HCT116 (cell line): ENCODE measurements around the gene EGFL7.

Source experiments
- CEBPB ChIP-seq: IDR thresholded peaks from 2 replicates; pipeline ENCODE4 v1.6.1; 2012; ENCODE audit warnings: low read depth
- CTCF ChIP-seq, 3 experiments: fragments of 200-600 bp in 1 of 3; sonication (generic) in 1 of 3; IDR thresholded peaks in 2 of 3; conservative IDR thresholded peaks in 1 of 3; 2 replicates each; pipeline ENCODE4 v1.5.1; 2012 to 2017; ENCODE audit warnings: low read depth in 2 of 3, low read length in 2 of 3, antibody characterized with exemption in 1 of 3, borderline replicate concordance in 1 of 3, control low read depth in 1 of 3, mild to moderate bottlenecking in 1 of 3, mixed read lengths in 1 of 3, mixed run types in 1 of 3, moderate library complexity in 1 of 3; ENCODE audit not compliant: insufficient read depth in 1 of 3
- EGR1 ChIP-seq: IDR thresholded peaks from 2 replicates; pipeline ENCODE4 v1.6.1; 2012; ENCODE audit warnings: low read depth
- EZH2 ChIP-seq: fragments of 200-600 bp; sonication (generic); IDR thresholded peaks from 2 replicates; pipeline ENCODE4 v1.6.1; 2017; ENCODE audit warnings: antibody characterized with exemption, mixed run types
- EZH2phosphoT487 ChIP-seq: fragments of 200-600 bp; IDR thresholded peaks from 2 replicates; pipeline ENCODE4 v1.6.1; 2018; ENCODE audit warnings: antibody characterized with exemption, borderline replicate concordance
- MAX ChIP-seq: IDR thresholded peaks from 2 replicates; pipeline ENCODE4 v1.6.1; 2012
- POLR2A ChIP-seq: IDR thresholded peaks from 2 replicates; pipeline ENCODE4 v1.7.0; 2011; ENCODE audit warnings: borderline replicate concordance; ENCODE audit not compliant: insufficient read depth, insufficient read length; ENCODE audit errors: extremely low read depth
- POLR2AphosphoS5 ChIP-seq: IDR thresholded peaks from 2 replicates; pipeline ENCODE4 v1.6.1; 2011; ENCODE audit warnings: mild to moderate bottlenecking, low read depth, low read length, moderate library complexity
- RAD21 ChIP-seq: IDR thresholded peaks from 2 replicates; pipeline ENCODE4 v1.6.1; 2012; ENCODE audit warnings: low read depth, mild to moderate bottlenecking
- SP1 ChIP-seq: IDR thresholded peaks from 2 replicates; pipeline ENCODE4 v1.6.1; 2012; ENCODE audit warnings: low read depth
- YY1 ChIP-seq: IDR thresholded peaks from 2 replicates; pipeline ENCODE4 v1.6.1; 2011; ENCODE audit warnings: low read length, low read depth, moderate library complexity, mild to moderate bottlenecking; ENCODE audit not compliant: insufficient replicate concordance; ENCODE audit errors: extremely low read depth
- ZNF274 ChIP-seq: fragments of 200-500 bp; sonication (Bioruptor generic); IDR thresholded peaks from 2 replicates; pipeline ENCODE4 v1.6.1; 2014; ENCODE audit warnings: mild to moderate bottlenecking, low read depth, low read length, inconsistent platforms

GRCh38 chr9:136644593-136645351, 17.9 kb upstream of the EGFL7 start:
- TF ChIP-seq CEBPB (no peak), SP1 (no peak), RAD21 (peak; percentile 90), POLR2A (no peak), EZH2phosphoT487 (no peak), MAX (no peak), CTCF (IDR thresholded peaks at IDR 0.05 in 2 of 3, conservative IDR thresholded peaks at IDR 0.05 in 1 of 3; ENCODE audit: borderline replicate concordance in 1 of 3, insufficient read depth in 1 of 3, low read depth in 2 of 3, low read length in 2 of 3) (peak; percentile 74 to 97 (median 95)), EZH2 (no peak), ZNF274 (no peak), YY1 (no peak), POLR2AphosphoS5 (no peak), EGR1 (no peak)
